22Rv1 (cell line): ENCODE measurements around the gene UPK1A.

Experiments
- H3K27ac ChIP-seq: fragments of 450-650 bp; 2 replicates; pipeline ENCODE4 v1.5.1; 2017
- ZFX ChIP-seq: fragments of 450-650 bp; IDR thresholded peaks from 2 replicates; pipeline ENCODE4 v1.6.1; 2017; ENCODE audit warnings: antibody characterized with exemption, borderline replicate concordance
- TF ChIP-seq, protein P1 (sequence below): fragments of 450-650 bp; IDR thresholded peaks from 2 replicates; pipeline ENCODE4 v1.5.1; 2017; ENCODE audit warnings: mild to moderate bottlenecking

Gene UPK1A

DNA sequence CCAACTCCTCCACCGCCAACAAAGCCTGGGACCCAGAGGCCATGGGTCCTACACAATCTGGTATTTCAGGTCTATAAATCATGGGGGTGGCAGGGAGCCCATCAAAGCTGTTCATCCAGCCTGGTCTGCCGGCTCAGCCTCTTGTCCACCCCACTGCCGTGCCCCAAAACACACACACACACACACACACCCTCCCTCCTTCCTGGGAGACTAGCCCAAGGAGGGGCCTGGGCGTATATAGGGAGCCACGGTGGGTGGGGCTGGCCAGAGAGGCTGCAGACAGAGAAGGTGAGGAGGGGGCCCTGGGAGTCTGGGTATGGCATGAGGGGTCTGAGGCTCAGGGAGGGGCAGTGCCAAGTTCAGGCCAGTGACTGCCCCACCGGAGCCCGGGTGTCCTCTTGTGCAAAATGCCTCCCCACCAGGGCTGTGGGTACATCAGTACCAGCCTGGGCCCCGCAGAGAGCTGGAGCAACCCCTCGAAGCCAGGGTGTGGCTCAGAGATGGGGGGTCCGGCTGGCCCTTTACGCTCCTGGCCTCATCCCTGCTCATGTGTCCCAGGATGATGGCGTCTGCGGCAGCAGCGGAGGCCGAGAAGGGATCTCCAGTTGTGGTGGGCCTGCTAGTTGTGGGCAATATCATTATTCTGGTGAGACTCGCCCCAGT lies at the start of gene UPK1A:
UPK1A (plus strand) TSS at position 267 of the 663 bp plus-strand sequence; CDS start at position 563, 296 bp downstream.
- no peak within 1 kb of the TSS for H3K27ac ChIP-seq
- no peak for TF ChIP-seq ZFX
- TF ChIP-seq, protein P1, sequence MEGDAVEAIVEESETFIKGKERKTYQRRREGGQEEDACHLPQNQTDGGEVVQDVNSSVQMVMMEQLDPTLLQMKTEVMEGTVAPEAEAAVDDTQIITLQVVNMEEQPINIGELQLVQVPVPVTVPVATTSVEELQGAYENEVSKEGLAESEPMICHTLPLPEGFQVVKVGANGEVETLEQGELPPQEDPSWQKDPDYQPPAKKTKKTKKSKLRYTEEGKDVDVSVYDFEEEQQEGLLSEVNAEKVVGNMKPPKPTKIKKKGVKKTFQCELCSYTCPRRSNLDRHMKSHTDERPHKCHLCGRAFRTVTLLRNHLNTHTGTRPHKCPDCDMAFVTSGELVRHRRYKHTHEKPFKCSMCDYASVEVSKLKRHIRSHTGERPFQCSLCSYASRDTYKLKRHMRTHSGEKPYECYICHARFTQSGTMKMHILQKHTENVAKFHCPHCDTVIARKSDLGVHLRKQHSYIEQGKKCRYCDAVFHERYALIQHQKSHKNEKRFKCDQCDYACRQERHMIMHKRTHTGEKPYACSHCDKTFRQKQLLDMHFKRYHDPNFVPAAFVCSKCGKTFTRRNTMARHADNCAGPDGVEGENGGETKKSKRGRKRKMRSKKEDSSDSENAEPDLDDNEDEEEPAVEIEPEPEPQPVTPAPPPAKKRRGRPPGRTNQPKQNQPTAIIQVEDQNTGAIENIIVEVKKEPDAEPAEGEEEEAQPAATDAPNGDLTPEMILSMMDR, result no peak

DNA sequence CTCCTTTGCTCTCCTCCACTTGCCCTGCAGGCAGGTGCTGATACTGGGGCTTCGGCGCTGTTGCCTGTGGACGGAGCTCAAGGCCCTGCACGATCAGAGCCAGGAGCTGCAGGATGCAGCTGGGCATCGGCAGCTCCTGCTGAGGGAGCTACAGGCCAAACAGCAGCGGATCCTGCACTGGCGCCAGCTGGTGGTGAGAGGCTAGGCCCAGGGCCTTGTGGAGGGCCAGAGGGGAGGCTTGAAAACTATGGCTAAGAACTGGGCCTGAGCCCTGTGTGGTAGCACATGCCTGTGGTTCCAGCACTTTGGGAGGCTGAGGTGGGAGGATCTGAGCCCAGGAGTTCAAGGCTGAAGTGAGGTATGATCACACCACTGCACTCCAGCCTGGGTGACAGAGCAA lies 47.5 kb upstream of the UPK1A start:
- no peak overlapping the region for H3K27ac ChIP-seq
- TF ChIP-seq, protein P1, result no peak
- no peak for TF ChIP-seq ZFX

DNA sequence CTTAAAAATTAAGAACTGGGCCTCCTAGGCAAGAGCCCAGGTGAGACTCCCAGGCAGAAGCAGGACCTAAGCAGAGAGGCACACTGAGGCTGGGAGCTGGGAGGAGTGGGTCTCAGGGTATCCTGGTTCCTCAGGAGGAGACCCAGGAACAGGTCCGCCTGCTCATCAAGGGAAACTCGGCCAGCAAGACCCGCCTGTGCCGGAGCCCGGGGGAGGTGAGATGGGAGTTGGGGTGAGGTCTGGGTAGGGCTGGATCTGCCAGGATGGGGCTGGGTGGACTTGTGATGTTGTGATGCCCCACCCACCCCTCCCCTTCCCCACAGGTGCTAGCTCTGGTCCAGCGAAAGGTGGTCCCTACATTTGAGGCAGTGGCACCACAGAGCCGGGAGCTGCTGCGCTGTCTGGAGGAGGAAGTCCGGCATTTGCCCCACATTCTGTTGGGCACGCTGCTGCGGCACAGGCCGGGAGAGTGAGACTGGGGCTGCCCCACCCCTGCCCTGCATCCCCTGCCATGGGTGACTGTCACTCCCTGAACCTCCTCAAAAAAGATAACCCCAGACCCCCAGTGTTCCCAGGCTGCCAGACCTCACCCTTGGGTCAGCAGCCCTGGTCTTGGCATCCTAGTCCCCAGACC lies 46.9 kb upstream of the UPK1A start:
- TF ChIP-seq, protein P1, result no peak
- TF ChIP-seq ZFX, result no peak
- H3K27ac ChIP-seq, result no peak overlapping the region

DNA sequence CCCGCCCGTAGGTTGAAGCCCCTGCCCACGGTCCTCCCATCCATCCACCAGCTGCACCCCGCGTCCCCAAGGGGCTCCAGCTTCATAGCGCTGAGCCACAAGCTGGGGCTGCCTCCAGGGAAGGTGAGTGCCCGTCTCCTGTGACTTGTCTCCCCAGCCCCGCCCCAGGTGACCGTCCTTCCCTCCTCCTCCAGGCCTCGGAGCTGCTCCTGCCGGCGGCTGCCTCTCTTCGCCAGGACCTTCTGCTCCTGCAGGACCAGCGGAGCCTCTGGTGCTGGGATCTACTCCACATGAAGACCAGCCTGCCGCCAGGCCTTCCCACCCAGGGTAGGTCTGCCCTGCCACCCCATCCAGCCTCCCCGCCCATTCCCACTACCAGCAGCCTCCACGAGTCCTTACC lies 46.3 kb upstream of the UPK1A start:
- no peak overlapping the region for H3K27ac ChIP-seq
- TF ChIP-seq, protein P1, result no peak
- TF ChIP-seq ZFX, result no peak

DNA sequence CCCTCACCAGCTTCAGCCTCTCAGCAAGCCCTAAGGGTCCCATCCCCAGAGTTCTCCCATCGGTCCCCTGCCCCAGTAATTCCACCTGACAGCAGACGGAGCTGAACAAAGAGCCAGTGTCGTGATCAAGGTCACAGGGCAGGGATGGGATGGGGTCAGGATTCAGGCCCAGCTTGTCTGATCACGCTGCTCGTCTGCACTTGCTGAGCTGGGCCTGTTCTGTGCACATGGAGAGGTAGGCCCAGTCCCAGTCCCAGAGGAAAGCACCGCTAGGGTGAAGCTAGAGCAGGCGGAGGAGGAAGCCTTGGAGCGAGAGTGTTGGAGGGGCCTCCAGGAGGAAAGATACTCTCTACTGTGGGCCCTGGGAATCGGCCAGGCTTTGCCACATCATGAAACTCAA lies 44.6 kb upstream of the UPK1A start:
- no peak overlapping the region for H3K27ac ChIP-seq
- TF ChIP-seq, protein P1, result no peak
- no peak for TF ChIP-seq ZFX

DNA sequence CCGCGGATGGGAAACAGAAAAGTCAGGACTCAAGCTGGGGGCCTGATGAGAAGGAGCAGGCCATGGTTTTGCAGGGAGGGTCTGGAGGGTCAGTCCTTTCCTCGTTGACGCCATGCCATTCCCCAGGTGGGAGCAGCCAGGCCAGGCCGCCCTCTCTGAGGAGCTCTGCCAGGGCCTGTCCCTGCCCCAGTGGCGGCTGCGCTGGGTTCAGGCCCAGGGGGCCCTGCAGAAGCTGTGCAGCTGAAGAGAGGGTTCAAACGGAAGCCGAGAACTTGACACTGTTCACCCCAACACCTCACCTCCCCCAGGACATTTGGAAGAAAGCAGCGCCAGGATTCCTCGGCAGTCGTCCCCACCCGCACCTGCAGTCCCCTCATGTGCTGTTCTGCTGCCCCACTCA lies 43.6 kb upstream of the UPK1A start:
- no peak overlapping the region for H3K27ac ChIP-seq
- no peak for TF ChIP-seq ZFX

DNA sequence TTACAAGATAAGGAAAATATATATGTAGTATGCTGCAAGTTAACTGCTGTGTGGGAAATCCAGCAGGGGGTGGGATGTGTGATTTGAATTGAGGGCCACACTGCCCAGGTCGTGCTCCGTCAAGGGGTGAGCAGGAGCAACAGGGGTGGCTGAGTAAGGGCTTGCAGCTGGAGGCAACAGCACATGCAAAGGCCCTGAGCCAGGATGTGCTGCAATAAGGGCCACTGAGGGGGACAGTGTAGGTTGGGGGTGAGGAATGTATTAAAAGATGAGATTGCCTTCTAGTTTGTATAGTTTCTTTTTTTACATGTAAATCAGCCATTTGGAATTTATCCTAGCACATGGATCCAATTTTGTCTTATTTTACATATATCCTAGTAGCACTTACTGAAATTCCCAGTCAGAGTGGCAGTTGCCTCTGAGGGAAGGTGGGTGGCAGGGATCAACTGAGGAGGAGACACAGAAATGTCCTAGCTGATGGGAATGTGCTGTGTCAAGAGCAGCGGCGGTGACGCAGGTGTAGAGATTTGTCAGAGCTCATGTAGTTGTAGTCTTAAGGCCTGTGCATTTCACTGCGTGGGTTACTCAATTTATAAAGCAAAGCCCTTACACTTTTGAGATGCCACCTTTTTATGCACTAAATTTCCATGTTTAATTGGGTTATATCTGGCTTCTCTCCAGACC lies 42.8 kb upstream of the UPK1A start:
- no peak for TF ChIP-seq ZFX
- H3K27ac ChIP-seq, result no peak overlapping the region

DNA sequence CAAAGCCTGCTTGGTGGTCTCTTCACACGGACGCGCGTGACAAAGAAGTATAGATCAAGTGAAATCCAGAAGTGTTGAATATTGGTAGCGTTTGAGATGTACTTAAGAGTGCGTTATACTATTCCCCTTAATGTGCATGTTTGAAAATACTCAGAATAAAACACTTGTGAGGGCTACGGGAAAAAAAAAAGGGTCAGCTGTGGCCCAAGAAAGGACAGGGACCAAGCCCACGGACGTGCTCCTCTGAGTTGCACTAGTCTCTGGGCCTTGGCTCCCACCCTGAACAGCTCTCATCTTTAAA lies 38.1 kb upstream of the UPK1A start:
- peak overlapping the region; percentile 85 for H3K27ac ChIP-seq
- TF ChIP-seq, protein P1, result no peak
- no peak for TF ChIP-seq ZFX
